ENCODE data around the gene KCNQ1. TPM values are rescaled to one million over a fixed set of nuclear protein-coding genes. Genes with fewer than 3 reads are reported as not detected.

KCNQ1 gene
- total and polyA plus RNA-seq, 2 of the 13 experiments (the other 11 are each of a cell fraction or from before 2014, with no cell fraction given), result 0.02 to 0.08 TPM

- 0 out of 2 replicates have a peak, but pooled peaks have one; percentile 9 for TF ChIP-seq HBP1 (CRISPR knock-in tag; IDR thresholded peaks at IDR 0.05; ENCODE audit: low read depth)
- TF ChIP-seq ZNF883 (CRISPR knock-in tag; IDR thresholded peaks at IDR 0.05; ENCODE audit: not compliant biosample characterization), result no peak
- no peak for TF ChIP-seq ZFP37 (CRISPR knock-in tag; IDR thresholded peaks at IDR 0.05; ENCODE audit: borderline replicate concordance)
- TF ChIP-seq ISX (CRISPR knock-in tag; conservative IDR thresholded peaks at IDR 0.05), result no peak
- TF ChIP-seq HOXA7 (CRISPR knock-in tag; IDR thresholded peaks at IDR 0.05), result no peak
- TF ChIP-seq FLYWCH1 (CRISPR knock-in tag; IDR thresholded peaks at IDR 0.05), result no peak
- TF ChIP-seq, protein P1, sequence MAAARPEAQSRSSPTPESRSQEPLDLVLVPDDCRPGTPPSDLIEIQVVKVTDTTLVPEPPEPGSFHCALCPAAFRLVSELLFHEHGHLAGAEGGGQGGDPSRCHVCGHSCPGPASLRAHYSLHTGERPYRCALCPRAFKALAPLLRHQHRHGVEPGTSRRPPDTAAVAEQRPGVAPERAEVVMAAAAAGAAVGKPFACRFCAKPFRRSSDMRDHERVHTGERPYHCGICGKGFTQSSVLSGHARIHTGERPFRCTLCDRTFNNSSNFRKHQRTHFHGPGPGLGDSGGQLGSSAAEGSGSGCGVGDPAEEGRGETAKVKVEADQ (CRISPR knock-in tag; IDR thresholded peaks at IDR 0.05; ENCODE audit: borderline replicate concordance), result no peak
- no peak for TF ChIP-seq SYNCRIP (IDR thresholded peaks at IDR 0.05; ENCODE audit: insufficient read depth, low read depth, low read length)
- no peak for TF ChIP-seq TCF12 (IDR thresholded peaks at IDR 0.05)
- TF ChIP-seq TCF12 (CRISPR knock-in tag; IDR thresholded peaks at IDR 0.05), result no peak
- TF ChIP-seq NR2C2 (CRISPR knock-in tag; IDR thresholded peaks at IDR 0.05; ENCODE audit: borderline replicate concordance), result peak; percentile 29; the same call in 1 of the 2 replicates
- TF ChIP-seq KLF13 (CRISPR knock-in tag; IDR thresholded peaks at IDR 0.05), result 0 out of 2 replicates have a peak, but pooled peaks have one; percentile 62
- TF ChIP-seq FUBP1 (CRISPR knock-in tag; IDR thresholded peaks at IDR 0.05; ENCODE audit: borderline replicate concordance), result 0 out of 2 replicates have a peak, but pooled peaks have one; percentile 49
- TF ChIP-seq NFKBIZ (CRISPR knock-in tag; IDR thresholded peaks at IDR 0.05), result peak; percentile 90
- no peak for TF ChIP-seq FOSL1 (CRISPR knock-in tag; IDR thresholded peaks at IDR 0.05; ENCODE audit: borderline replicate concordance)
- no peak for TF ChIP-seq MNT (IDR thresholded peaks at IDR 0.05)
- no peak for TF ChIP-seq AKAP8 (CRISPR knock-in tag; IDR thresholded peaks at IDR 0.05)
- TF ChIP-seq, protein P2, sequence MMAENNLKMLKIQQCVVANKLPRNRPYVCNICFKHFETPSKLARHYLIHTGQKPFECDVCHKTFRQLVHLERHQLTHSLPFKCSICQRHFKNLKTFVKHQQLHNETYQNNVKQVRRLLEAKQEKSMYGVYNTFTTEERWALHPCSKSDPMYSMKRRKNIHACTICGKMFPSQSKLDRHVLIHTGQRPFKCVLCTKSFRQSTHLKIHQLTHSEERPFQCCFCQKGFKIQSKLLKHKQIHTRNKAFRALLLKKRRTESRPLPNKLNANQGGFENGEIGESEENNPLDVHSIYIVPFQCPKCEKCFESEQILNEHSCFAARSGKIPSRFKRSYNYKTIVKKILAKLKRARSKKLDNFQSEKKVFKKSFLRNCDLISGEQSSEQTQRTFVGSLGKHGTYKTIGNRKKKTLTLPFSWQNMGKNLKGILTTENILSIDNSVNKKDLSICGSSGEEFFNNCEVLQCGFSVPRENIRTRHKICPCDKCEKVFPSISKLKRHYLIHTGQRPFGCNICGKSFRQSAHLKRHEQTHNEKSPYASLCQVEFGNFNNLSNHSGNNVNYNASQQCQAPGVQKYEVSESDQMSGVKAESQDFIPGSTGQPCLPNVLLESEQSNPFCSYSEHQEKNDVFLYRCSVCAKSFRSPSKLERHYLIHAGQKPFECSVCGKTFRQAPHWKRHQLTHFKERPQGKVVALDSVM (CRISPR knock-in tag; IDR thresholded peaks at IDR 0.05), result no peak
- TF ChIP-seq, protein P3, sequence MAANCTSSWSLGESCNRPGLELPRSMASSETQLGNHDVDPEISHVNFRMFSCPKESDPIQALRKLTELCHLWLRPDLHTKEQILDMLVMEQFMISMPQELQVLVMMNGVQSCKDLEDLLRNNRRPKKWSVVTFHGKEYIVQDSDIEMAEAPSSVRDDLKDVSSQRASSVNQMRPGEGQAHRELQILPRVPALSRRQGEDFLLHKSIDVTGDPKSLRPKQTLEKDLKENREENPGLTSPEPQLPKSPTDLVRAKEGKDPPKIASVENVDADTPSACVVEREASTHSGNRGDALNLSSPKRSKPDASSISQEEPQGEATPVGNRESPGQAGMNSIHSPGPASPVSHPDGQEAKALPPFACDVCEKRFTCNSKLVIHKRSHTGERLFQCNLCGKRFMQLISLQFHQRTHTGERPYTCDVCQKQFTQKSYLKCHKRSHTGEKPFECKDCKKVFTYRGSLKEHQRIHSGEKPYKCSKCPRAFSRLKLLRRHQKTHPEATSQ (CRISPR knock-in tag; IDR thresholded peaks at IDR 0.05; ENCODE audit: borderline replicate concordance), result peak; percentile 47; the same call in 1 of the 2 replicates
These were observed 118.6 kb downstream of the KCNQ1 start (continued) for GRCh38 chr11:2563213-2564007.

Measured in HepG2 (cell line).